CD4-positive, alpha-beta T cell treated with Interleukin-4 for 4 hours (primary cell): ENCODE data around the gene VCL.
"Not testable (repeated sequence)": the region's sequence is repeated elsewhere in the genome, so short reads cannot be mapped to it uniquely, and the experiment has no call there.

Experiments used
- DNase-seq: peaks from one replicate; pipeline ENCODE4 v3.0.0-alpha.2; 2020

VCL gene

DNA sequence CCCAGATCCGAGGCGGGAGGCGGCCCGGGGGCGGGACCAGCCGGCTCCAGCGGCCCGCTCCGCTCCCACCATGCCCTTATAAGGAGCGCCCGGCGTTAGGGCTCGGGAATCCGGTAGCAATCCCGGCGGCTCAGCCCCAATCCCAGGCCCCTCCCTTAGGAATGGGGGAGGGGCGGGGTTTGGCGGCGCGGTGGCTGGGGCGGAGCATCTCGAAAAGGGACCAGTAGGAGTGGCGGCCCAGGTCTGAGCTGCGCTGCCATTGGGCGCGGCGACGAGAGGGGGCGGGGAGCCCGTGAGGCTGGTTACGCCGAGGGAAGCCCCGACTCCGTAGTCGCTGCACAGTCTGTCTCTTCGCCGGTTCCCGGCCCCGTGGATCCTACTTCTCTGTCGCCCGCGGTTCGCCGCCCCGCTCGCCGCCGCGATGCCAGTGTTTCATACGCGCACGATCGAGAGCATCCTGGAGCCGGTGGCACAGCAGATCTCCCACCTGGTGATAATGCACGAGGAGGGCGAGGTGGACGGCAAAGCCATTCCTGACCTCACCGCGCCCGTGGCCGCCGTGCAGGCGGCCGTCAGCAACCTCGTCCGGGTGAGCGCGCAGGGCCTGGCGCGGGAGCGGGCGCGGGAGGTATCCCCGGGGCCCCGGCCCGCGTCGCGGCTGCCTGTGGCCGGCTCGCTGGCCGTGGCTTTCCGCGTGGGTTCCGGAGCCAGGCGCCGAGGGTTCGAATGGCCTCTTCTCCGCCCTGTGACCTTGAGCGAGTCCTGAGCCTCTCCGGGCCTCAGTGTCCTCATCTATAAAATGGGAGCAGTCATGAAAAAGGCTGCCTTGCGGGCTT lies at the start of gene VCL:
Gene VCL (plus strand): TSS at position 330 of the 836 bp plus-strand sequence. CDS start 92 bp downstream, at position 422.
- peak; percentile 92 for DNase-seq

DNA sequence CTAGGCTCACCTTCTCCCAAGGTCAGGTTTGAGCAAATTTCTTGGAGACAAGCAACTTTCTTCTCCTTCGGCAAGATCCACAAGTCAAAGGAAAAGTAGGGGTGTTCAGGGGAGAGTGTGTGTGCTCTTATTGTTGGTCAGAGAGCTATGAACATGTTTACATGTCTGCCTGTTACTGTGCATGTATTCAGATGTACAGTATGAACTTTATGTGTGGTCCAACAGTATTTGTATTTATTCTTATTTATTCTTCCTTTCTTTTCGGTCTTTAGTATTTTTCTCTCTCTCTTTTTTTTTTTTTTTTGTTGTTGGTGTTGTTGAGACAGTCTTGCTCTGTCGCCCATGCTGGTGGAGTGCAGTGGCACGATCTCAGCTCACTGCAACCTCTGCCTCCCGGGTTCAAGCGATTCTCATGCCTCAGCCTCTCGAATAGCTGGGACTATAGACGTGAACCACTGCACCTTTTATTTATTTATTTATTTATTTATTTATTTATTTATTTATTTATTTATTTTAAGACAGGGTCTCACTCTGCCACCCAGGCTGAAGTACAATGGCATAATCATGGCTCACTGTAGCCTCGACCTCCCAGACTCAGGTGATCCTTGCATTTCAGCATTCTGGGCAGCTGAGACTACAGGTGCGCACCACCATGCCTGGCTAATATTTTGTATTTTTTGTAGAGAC lies 48.8 kb upstream of the VCL start:
- no peak for DNase-seq

DNA sequence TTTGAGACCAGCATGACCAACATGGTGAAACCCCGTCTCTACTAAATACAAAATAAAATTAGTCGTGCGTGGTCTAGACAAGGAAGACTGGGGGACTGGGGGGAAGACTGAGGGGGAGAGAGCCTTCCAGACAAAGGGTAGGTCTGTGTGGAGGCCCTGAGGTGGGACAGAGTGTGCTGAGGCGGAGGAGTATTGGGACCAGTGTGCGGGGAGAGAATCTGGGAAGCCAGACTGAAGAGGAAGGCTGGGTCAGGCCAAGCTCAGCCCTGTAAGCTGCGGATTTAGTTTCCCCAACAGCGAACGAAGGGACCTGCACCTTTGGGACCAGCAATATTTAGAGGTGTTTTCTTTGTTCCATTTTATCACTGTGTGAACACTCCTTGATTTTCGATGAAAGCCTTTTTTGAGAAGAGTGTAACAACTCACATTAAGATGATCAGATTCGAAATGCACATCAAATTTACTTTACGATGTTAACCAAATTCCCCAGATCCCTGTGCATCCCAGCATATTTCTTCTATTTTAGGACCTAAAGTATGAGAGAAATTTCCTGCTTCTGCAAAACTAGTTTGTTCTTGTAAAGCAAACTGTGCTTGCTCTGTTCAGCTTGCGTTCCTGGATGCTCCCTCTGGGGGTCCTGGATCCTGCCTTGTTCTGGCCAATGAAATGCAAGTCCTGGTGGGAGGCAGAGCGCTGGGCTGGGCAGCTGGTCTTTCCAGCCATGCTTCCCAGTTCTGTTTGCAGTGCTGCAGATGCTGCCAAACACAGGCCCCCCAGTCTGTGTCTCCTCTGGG lies 47.6 kb upstream of the VCL start:
- no peak for DNase-seq

- DNase-seq = no peak
Observed at GRCh38 chr10:73953665-73954064, 44.3 kb upstream of the VCL start.

DNA sequence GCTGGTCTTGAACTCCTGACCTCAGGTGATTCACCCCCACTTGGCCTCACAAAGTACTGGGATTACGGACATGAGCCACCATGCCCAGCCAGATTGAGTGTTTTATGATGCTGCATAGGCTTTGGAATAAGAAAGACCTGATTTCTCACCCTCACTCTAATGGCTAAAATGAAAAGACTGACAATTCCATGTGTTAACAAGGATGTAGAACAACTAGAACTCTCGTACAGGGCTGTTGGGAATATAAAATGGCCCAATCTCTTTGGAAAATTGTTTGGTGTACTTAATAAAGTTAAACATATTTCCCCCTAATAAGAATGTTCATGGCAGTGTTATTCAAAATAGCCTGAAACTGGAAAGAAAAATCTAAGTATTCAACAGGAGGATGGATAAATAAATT lies 43.2 kb upstream of the VCL start:
- no peak for DNase-seq

- no peak for DNase-seq
Observed at GRCh38 chr10:73955719-73956118, 42.2 kb upstream of the VCL start.

DNA sequence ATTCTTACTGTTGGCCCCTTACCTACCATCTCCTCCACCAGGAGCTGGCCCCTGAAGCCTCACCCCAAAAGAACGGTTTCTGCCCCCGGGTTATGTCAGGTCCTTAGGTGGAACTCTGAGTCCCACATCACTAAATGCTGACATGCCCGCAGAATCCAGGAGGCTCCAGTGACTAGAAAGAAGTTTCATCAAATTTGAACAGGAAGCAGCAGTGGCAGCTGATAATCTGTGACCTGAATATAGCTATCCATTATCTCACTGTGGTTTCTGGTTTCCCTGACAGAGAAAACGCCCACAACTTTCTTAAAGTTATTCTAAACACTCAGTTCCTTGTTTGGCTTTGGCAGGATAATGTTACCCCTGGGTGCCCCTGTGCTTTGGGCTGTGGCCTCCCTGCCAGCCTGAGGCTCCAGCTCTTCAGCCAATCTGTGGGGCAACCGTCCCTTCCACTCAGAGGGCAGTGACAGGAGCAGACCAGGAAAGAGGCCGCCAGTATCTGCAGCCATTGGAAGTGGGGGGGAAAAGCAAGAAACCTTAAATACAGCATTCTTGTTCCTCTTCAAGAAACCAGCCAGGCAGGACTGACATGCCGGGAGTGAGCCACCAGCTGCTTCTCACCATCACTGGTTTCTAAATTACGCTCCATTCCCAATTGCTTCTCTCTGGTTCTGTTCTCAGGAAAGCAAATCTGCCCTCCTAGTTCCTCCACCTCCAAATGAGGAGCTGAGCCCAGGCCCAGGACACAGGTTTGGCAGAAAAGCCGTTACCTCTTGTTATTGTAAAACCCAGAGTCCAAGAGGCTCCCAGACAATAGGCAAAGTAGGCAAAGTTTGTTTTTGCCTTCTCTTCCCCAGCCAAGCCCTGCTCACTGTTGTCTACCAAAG lies 41.2 kb upstream of the VCL start:
- peak; percentile 68 for DNase-seq

DNA sequence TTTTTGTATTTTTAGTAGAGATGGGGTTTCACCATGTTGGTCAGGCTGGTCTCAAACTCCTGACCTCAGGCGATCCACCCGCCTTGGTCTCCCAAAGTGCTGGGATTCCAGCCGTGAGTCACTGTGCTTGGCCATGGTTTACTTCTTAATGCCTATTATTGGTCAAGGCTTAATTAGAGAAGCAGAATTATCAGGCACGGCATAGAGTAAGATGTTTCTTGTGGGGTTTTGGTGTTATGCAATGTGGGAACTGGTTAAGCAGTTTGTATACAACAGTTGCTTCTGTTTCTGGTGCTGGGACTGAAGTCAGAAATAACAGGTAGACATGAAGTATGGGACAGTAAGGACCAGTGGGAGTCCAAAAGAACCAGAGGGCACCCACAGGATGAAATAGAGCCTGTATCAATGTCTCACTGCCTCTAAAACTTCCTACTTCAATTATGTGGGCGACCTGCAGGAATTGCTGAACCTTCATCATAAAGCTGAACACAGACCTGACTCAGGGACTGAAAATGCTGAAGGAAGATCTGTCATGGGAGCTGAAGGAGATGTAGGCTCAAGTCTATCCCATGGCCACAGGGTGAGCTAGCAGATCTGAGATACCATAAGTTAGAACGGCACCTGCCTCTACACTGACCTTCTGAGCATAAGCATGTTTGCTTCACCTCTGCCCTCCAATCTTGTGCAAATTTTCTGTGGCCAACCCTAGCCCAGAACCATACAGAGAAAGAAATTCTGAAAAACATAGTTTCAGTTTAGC lies 38.3 kb upstream of the VCL start:
- no peak for DNase-seq

DNA sequence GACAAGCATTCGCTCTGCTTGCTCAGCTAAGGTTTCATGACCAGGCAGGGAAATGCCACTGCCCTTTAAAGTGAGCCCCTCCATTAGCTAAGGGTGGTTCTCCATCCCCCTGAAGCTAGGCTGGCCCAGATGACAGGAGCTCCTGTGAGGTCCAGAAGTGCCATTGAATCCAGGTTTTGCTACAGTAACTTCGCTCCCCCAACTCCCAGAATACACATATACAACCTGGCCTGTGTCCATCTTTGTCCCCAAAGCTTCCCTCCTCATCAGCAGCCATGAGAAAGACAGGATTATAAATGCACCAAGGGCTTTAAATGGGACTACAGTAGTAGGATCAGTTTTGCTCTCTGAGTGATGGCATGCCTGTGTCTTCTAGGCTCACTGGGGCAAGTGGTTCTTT lies 35.5 kb upstream of the VCL start:
- no peak for DNase-seq

DNA sequence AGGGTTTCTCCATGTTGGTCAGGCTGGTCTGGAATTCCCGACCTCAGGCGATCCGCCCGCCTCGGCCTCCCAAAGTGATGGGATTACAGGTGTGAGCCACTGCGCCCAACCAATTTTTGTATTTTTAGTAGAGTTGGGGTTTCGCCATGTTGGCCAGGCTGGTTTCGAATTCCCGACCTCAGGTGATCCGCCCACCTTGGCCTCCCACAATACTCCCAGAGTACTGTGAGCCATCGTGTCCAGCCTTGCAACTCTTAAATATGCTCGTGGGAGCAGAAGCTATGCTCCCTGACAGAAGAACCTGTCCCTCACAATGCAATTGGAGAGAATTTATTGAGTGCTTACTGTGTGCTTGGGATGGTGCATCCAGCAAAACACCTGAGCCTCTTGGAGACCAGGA lies 34.4 kb upstream of the VCL start:
- DNase-seq = not testable (repeated sequence)

- DNase-seq = no peak
Observed at GRCh38 chr10:73964743-73965142, 33.2 kb upstream of the VCL start.

DNA sequence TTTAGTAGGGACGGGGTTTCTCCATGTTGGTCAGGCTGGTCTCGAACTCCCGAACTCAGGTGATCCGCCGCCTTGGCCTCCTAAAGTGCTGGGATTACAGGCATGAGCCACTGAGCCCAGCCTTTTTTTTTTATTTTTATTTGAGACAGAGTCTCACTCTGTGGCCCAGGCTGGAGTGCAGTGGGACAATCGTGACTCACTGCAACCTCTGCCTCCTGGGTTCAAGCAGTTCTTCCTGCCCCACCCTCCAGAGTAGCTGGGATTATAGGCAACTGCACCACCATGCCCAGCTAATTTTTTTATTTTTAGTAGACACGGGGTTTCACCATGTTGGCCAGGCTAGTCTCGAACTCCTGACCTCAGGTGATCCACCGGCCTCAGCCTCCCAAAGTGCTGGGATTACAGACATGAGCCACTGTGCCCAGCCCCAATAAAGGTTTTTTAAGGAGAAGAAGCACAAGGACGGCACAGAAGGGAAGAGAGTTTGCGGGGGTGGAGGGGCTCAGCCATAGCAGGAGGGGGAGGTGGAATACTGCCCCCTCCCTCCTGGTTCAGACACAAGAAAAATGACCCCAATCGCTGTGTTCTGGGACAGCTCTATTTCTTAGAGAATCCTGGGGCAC lies 32.5 kb upstream of the VCL start:
- not testable (repeated sequence) for DNase-seq

GRCh38 chr10:73965890-73966768 lies 31.8 kb upstream of the VCL start:
- DNase-seq = no peak

- DNase-seq = no peak
Observed at GRCh38 chr10:73967022-73967429, 30.9 kb upstream of the VCL start.

GRCh38 chr10:73967544-73967943 lies 30.4 kb upstream of the VCL start:
- DNase-seq = no peak

- DNase-seq = no peak
Observed at GRCh38 chr10:73968098-73968521, 29.8 kb upstream of the VCL start.

GRCh38 chr10:73969224-73969841 lies 28.6 kb upstream of the VCL start:
- no peak for DNase-seq

DNA sequence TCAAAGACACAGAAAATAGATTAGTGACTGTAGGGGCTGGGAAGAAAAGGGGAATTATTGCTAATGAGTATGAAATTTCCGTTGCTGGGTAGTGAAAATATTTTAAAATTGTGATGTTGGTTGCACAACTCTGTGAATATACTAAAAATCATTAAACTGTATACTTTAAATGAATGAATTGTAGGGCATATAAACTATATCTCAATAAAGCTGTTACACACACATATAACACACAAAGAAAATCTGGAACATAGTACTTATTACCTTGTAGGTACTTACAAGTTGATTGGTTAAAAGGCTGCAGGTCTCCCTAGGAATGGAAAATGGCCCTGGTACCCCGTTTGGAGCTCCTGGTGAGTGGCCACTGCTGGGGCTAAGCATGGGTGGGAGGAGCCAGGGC lies 27.1 kb upstream of the VCL start:
- no peak for DNase-seq

DNA sequence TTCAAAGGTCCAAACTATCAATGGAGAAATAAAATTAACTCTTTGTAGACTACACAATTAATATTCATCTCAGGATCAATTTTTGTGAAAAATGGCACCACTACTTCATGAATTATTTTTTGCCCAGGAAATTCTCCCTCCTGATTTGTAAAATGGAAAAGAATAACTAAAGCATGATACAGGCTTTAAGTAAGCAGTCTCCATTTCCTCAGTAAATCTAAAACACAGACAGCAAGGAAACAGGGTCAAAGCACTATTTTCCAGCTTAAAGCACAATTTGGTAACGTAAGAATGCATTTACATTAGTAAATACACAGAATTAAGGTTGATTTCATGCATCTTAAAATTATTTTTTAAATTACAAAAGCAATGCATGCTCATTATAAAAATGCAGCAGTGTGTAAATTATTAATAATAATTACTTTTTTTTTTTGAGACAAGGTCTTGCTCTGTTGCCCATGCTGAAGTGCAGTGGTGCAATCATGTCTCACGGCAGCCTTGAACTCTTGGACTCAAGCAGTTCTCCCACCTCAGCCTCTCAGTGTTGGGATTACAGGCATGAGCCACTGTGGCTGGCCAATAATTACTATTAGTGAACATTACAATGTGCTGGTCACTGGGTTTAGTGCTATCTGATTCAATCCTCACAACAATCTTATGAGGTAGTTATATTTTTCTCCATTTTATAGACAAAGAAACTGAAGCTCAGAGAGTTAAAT lies 26.1 kb upstream of the VCL start:
- DNase-seq = no peak
